ENCODE results near the gene ATP7A.
"Not testable (repeated sequence)": the region's sequence is repeated elsewhere in the genome, so short reads cannot be mapped to it uniquely, and the experiment has no call there.

Gene ATP7A

GRCh38 chrX:77910108-77910840, at the start of gene ATP7A:
Gene ATP7A, plus strand, starts transcription at chrX:77910693. Its CDS starts 60,949 bp downstream, at chrX:77971642.
- peak; percentile 83 for DNase-seq (ENCODE audit: low spot score)

- no peak for DNase-seq (ENCODE audit: low spot score)
Observed at GRCh38 chrX:77875372-77875771, 35.1 kb upstream of the ATP7A start.

GRCh38 chrX:77881418-77881817, 29.1 kb upstream of the ATP7A start:
- not testable (repeated sequence) for DNase-seq (ENCODE audit: low spot score)

GRCh38 chrX:77892887-77893286, 17.6 kb upstream of the ATP7A start:
- no peak for DNase-seq (ENCODE audit: low spot score)

- no peak for DNase-seq (ENCODE audit: low spot score)
Observed at GRCh38 chrX:77893713-77894112, 16.8 kb upstream of the ATP7A start.

GRCh38 chrX:77894921-77895886, 15.3 kb upstream of the ATP7A start, which contains the start of gene MAGT1:
Gene MAGT1, minus strand, starts transcription at chrX:77895435. Its CDS starts 25 bp downstream, at chrX:77895410.
- peak; percentile 96 for DNase-seq (ENCODE audit: low spot score)

GRCh38 chrX:77899081-77899828, 11.2 kb upstream of the ATP7A start, which contains the start of gene COX7B:
Gene COX7B, plus strand, starts transcription at chrX:77899468. Its CDS starts 86 bp downstream, at chrX:77899554.
- DNase-seq (ENCODE audit: low spot score), result peak; percentile 89

GRCh38 chrX:77900688-77901087, 9.8 kb upstream of the ATP7A start:
- no peak for DNase-seq (ENCODE audit: low spot score)

- DNase-seq (ENCODE audit: low spot score), result no peak
Observed at GRCh38 chrX:77901506-77901905, 9.0 kb upstream of the ATP7A start.

GRCh38 chrX:77917294-77917933, 6.9 kb downstream of the ATP7A start:
- no peak for DNase-seq (ENCODE audit: low spot score)

GRCh38 chrX:77918568-77918967, 8.1 kb downstream of the ATP7A start:
- no peak for DNase-seq (ENCODE audit: low spot score)

- not testable (repeated sequence) for DNase-seq (ENCODE audit: low spot score)
Observed at GRCh38 chrX:77919370-77919769, 8.9 kb downstream of the ATP7A start.

GRCh38 chrX:77922787-77923186, 12.3 kb downstream of the ATP7A start:
- no peak for DNase-seq (ENCODE audit: low spot score)

- no peak for DNase-seq (ENCODE audit: low spot score)
Observed at GRCh38 chrX:77924320-77924859, 13.9 kb downstream of the ATP7A start.

- no peak for DNase-seq (ENCODE audit: low spot score)
Observed at GRCh38 chrX:77925764-77926163, 15.3 kb downstream of the ATP7A start.

GRCh38 chrX:77930581-77930980, 20.1 kb downstream of the ATP7A start:
- no peak for DNase-seq (ENCODE audit: low spot score)

GRCh38 chrX:77935886-77936285, 25.4 kb downstream of the ATP7A start:
- no peak for DNase-seq (ENCODE audit: low spot score)

- no peak for DNase-seq (ENCODE audit: low spot score)
Observed at GRCh38 chrX:77936299-77936698, 25.8 kb downstream of the ATP7A start.

- no peak for DNase-seq (ENCODE audit: low spot score)
Observed at GRCh38 chrX:77937291-77937690, 26.8 kb downstream of the ATP7A start.

GRCh38 chrX:77938083-77938680, 27.7 kb downstream of the ATP7A start:
- no peak for DNase-seq (ENCODE audit: low spot score)

- DNase-seq (ENCODE audit: low spot score), result not testable (repeated sequence)
Observed at GRCh38 chrX:77945031-77945430, 34.5 kb downstream of the ATP7A start.

Measured in Ammon's horn (tissue), 1 donor.